BE2C (cell line): Measurements from ENCODE around the gene HAO2.

Experiments
- DNase-seq: peaks from one replicate; pipeline ENCODE4 v3.0.0-alpha.2; 2020
- H3K27me3 ChIP-seq: fragments of 250-450 bp; sonication (Bioruptor Pico); 2 replicates; pipeline ENCODE4 v1.5.1; 2020; ENCODE audit warnings: mild to moderate bottlenecking
- H3K36me3 ChIP-seq: fragments of 250-450 bp; sonication (Bioruptor Pico); 2 replicates; pipeline ENCODE4 v1.5.1; 2020; ENCODE audit warnings: mild to moderate bottlenecking
- H3K4me1 ChIP-seq: fragments of 250-450 bp; sonication (Bioruptor Pico); 2 replicates; pipeline ENCODE4 v1.5.1; 2020
- H3K4me3 ChIP-seq: 2 replicates; pipeline ENCODE4 v1.5.1; 2011; ENCODE audit warnings: low read depth, low read length
- H3K9me3 ChIP-seq: fragments of 250-450 bp; sonication (Bioruptor Pico); 2 replicates; pipeline ENCODE4 v1.5.1; 2020
- TF ChIP-seq, protein P1 (sequence below): IDR thresholded peaks from 2 replicates; pipeline ENCODE4 v1.5.1; 2012; ENCODE audit warnings: mild to moderate bottlenecking, low read depth, low read length

Gene HAO2

GRCh38 chr1:119327094-119327449, 41.5 kb upstream of the HAO2 start:
- Histone ChIP-seq H3K4me1 (no peaks in the 10 kb centered on the region), H3K27me3 (no peaks in the 10 kb centered on the region), H3K9me3 (no peaks in the 10 kb centered on the region), H3K4me3 (peak overlapping the region; percentile 43), H3K36me3 (no peaks in the 10 kb centered on the region)
- TF ChIP-seq, protein P1, sequence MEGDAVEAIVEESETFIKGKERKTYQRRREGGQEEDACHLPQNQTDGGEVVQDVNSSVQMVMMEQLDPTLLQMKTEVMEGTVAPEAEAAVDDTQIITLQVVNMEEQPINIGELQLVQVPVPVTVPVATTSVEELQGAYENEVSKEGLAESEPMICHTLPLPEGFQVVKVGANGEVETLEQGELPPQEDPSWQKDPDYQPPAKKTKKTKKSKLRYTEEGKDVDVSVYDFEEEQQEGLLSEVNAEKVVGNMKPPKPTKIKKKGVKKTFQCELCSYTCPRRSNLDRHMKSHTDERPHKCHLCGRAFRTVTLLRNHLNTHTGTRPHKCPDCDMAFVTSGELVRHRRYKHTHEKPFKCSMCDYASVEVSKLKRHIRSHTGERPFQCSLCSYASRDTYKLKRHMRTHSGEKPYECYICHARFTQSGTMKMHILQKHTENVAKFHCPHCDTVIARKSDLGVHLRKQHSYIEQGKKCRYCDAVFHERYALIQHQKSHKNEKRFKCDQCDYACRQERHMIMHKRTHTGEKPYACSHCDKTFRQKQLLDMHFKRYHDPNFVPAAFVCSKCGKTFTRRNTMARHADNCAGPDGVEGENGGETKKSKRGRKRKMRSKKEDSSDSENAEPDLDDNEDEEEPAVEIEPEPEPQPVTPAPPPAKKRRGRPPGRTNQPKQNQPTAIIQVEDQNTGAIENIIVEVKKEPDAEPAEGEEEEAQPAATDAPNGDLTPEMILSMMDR: no peak
- no peak for DNase-seq

GRCh38 chr1:119327450-119328155, 41.0 kb upstream of the HAO2 start:
- peak overlapping the region; percentile 43 for H3K4me3 ChIP-seq
- DNase-seq: peak; percentile 47
- no peaks in the 10 kb centered on the region for H3K4me1 ChIP-seq

DNA sequence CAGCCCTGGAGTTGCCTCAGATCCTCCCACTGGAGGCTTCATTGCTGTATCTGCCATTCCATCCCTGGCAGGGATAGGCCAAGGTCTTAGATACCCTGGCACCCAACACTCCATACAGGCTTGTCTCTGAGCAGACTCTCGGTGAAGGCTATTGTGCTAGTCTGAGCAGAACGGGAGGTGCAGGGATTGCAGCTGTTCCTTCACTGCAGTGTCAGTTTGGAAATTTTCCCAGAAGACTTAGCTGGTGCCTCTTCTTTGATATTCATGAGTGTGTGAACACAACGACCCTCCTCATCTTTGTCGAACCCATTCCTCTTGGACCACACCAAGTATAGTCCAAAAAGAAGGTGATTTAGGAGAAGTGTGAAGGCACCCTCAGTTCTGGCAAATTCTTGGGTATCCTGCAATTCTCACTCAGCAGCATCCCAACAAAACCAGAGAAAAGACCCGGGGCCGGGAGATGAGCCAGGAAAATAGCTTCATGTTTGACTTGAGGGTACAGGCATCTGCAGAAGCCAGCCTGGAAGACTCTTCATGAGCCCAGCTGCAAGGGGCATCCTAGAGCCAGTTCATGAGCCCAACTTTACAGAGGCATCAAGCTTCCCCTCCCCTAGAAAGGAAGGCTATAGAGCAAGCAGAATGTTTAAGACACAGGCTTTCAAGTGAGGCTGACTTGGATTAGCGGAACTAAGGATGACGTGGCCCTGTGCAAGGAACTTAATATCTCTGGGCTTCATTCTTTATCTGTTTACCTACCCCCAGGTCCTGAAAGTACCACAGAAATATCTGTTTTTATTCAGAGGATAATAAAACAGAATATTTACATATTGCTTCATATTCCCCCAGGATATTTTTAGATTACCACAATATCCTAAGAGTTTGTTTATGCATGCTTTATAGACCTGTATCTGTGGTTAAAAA, 38.8 kb upstream of the HAO2 start:
- H3K9me3 ChIP-seq: no peaks in the 10 kb centered on the region
- no peak overlapping the region for H3K4me3 ChIP-seq
- H3K4me1 ChIP-seq: no peaks in the 10 kb centered on the region
- TF ChIP-seq, protein P1: no peak
- H3K27me3 ChIP-seq: no peaks in the 10 kb centered on the region
- no peaks in the 10 kb centered on the region for H3K36me3 ChIP-seq
- no peak for DNase-seq

More at GRCh38 chr1:119327450-119328155, 41.0 kb upstream of the HAO2 start:
- H3K27me3 ChIP-seq: no peaks in the 10 kb centered on the region
- no peaks in the 10 kb centered on the region for H3K9me3 ChIP-seq
- TF ChIP-seq, protein P1: peak; percentile 76
- H3K36me3 ChIP-seq: no peaks in the 10 kb centered on the region

GRCh38 chr1:119330466-119331189, 38.0 kb upstream of the HAO2 start:
- no peaks in the 10 kb centered on the region for H3K9me3 ChIP-seq
- no peak for DNase-seq
- TF ChIP-seq, protein P1: no peak
- H3K4me3 ChIP-seq: no peak overlapping the region
- no peaks in the 10 kb centered on the region for H3K36me3 ChIP-seq
- H3K27me3 ChIP-seq: no peaks in the 10 kb centered on the region
- no peaks in the 10 kb centered on the region for H3K4me1 ChIP-seq

DNA sequence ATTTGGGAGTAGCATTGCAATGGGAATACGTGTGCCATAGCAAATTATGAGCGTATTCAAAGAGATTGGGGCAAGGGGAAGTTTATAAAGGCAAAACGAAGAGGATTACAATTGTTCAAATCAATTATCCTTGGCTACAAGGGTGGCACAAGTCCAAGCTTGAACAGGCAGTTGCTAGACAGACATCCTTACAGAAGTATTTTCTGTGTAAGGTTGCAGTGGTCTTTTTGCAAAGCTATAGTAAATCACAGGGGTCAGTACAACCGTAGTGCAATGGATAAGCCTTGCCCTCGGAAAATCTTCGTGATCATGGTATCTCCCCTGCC, 37.4 kb upstream of the HAO2 start:
- Histone ChIP-seq H3K9me3 (no peaks in the 10 kb centered on the region), H3K27me3 (no peaks in the 10 kb centered on the region), H3K36me3 (no peaks in the 10 kb centered on the region), H3K4me3 (no peak overlapping the region), H3K4me1 (no peaks in the 10 kb centered on the region)
- no peak for DNase-seq
- TF ChIP-seq, protein P1: no peak
